HG03460 (cell line): ENCODE results near the gene CMPK1.

Source experiments
- ATAC-seq: cut with Tn5 transposase; IDR thresholded peaks from one replicate; pipeline ENCODE4 v1.9.1; 2021; ENCODE audit not compliant: unreplicated experiment

Gene CMPK1

DNA sequence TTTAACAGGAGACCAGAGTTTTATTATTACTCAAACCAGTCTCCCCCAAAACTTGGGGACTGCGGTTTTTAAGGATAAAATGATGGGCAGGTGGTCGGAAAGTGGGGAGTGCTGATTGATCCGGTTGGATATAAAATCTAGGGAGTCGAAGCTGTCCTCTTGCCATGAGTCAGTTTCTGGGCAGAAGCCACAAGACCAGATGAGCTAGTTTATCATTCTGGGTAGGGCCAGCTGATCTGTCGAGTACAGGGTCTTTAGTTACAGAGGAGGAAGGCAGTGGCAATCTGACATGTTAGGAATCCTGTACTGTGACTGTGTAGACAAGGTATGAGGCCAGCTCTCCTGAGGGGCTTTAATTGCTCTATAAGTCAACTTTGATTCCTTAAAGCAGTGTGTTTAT lies 59.6 kb downstream of the CMPK1 start:
- no peak for ATAC-seq

- no peak for ATAC-seq
Measured at GRCh38 chr1:47395433-47395832, 61.8 kb downstream of the CMPK1 start.

- no peak for ATAC-seq
Measured at GRCh38 chr1:47396671-47397196, 63.1 kb downstream of the CMPK1 start.

DNA sequence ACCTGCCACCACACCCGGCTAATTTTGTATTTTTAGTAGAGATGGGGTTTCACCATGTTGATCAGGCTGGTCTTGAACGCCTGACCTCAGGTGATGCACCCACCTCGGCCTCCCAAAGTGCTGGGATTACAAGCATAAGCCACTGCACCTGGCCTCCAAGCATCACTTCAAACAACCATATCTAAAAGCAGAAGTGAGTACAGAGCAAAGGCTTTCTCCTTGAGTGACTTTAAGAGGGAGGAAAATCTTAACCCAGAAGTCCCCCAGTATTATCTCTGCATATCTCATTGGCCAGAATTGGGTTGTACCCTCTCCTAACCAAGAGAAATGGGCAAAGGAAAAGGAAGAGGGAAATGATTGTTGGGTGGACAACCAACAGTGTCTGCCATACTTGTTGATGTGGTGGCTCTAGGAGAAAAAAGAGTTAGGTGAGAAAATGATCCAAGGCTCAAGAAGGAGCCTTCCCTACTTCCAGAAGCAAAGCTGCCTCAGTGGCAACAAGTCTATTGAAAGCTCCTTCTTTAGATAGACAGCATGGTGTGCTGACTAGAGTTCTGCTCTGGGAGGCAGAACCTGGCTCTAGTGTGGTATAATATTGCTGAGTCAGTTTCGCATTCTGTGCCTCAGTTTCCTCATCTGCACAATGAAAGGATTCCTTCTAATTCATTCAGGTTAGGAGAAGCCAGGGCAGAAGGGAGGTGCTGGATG lies 65.7 kb downstream of the CMPK1 start:
- no peak for ATAC-seq

- no peak for ATAC-seq
Measured at GRCh38 chr1:47399846-47400155, 66.2 kb downstream of the CMPK1 start.

DNA sequence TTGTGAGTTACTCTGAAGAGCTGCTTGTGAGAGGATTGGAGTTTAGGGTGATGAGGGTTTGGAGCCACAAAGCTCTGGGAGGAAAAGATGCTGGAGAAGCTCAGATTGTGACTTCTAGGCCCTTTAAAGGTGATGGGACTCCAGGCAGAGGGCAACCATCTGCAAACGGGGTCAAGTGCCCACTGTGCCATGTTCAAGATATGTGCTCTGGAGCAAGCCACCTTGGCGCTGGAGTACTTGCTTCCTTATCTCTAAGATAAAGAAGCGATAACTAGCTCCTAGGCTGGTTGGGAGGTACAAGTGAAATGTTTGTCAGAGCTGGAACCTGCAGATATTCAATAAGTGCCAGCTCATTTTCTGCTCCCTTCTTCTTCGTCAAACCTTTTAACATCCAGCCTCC lies 68.2 kb downstream of the CMPK1 start:
- ATAC-seq = no peak

DNA sequence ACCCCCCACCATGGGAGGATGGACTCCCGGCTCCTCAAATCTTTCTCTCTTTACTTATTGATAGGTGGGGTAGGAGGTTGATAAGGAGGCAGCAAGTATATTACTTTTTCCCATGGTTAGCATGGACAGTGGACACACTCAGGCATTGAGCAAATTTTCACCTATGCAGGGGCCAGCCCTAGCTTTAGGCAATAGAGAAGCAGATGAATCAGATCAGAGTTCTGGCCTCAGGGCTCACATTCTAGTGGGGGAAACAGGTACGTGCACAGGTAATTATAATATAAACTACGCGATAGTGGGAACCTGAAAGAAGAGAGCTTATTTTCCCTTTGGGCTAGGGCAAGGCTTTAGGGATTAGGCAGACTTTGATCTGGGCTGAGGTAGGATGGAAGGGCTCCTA lies 69.0 kb downstream of the CMPK1 start:
- ATAC-seq = no peak

- no peak for ATAC-seq
Measured at GRCh38 chr1:47403321-47403910, 69.8 kb downstream of the CMPK1 start.

- ATAC-seq = no peak
Measured at GRCh38 chr1:47405697-47406096, 72.1 kb downstream of the CMPK1 start.

- no peak for ATAC-seq
Measured at GRCh38 chr1:47406966-47407365, 73.4 kb downstream of the CMPK1 start.

- no peak for ATAC-seq
Measured at GRCh38 chr1:47407481-47407880, 73.9 kb downstream of the CMPK1 start.

- no peak for ATAC-seq
Measured at GRCh38 chr1:47409311-47410067, 75.9 kb downstream of the CMPK1 start.

- no peak for ATAC-seq
Measured at GRCh38 chr1:47410068-47410455, 76.5 kb downstream of the CMPK1 start.

- ATAC-seq = no peak
Measured at GRCh38 chr1:47411436-47411835, 77.8 kb downstream of the CMPK1 start.

- no peak for ATAC-seq
Measured at GRCh38 chr1:47412437-47412836, 78.8 kb downstream of the CMPK1 start.

DNA sequence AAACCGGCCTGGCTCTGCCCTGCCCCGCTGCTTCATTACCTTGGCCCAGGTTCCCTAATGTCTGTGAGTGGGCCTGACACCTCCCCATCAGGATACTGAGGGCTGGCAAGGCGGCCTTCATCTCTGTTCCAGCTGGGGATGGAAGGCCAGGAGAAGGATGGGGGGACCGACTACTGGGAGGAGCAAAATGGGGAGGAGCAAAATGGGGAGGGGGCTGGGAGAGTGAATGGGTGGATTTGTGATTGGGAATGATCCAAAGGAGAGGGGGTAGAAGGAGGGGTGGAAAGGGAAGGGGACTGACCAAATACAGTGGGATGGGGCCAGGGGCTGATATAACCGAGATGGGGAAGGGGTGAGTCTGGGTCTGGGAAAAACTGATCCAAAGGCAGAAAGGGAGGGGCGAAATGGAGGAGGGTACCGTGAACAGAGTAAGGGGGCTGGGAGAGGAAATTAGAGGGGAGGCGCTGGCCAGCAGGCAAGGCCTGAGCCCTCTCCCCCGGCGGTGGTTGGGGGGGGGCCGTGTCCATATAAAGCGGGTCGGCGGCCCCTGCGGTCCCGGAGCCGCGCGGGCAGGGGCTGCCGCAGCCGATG lies 82.2 kb downstream of the CMPK1 start, which contains the start of gene FOXE3:
TSS of gene FOXE3 (plus strand) at position 558 of the 591 bp plus-strand sequence. CDS start at position 589, 31 bp downstream.
- no peak for ATAC-seq

DNA sequence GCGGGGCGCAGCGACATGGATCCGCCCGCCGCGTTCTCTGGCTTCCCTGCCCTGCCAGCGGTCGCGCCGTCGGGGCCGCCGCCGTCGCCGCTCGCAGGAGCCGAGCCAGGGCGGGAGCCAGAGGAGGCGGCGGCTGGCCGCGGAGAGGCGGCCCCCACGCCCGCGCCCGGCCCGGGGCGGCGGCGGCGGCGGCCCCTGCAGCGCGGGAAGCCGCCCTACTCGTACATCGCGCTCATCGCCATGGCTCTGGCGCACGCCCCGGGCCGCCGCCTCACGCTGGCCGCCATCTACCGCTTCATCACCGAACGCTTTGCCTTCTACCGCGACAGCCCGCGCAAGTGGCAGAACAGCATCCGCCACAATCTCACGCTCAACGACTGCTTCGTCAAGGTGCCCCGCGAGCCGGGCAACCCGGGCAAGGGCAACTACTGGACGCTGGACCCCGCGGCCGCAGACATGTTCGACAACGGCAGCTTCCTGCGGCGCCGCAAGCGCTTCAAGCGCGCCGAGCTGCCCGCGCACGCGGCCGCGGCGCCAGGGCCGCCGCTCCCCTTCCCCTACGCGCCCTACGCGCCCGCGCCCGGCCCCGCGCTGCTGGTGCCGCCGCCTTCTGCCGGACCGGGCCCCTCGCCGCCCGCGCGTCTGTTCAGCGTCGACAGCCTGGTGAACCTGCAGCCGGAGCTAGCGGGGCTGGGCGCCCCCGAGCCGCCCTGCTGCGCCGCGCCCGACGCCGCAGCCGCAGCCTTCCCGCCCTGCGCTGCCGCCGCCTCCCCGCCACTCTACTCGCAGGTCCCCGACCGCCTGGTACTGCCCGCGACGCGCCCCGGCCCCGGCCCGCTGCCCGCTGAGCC lies 83.0 kb downstream of the CMPK1 start:
- ATAC-seq = no peak

DNA sequence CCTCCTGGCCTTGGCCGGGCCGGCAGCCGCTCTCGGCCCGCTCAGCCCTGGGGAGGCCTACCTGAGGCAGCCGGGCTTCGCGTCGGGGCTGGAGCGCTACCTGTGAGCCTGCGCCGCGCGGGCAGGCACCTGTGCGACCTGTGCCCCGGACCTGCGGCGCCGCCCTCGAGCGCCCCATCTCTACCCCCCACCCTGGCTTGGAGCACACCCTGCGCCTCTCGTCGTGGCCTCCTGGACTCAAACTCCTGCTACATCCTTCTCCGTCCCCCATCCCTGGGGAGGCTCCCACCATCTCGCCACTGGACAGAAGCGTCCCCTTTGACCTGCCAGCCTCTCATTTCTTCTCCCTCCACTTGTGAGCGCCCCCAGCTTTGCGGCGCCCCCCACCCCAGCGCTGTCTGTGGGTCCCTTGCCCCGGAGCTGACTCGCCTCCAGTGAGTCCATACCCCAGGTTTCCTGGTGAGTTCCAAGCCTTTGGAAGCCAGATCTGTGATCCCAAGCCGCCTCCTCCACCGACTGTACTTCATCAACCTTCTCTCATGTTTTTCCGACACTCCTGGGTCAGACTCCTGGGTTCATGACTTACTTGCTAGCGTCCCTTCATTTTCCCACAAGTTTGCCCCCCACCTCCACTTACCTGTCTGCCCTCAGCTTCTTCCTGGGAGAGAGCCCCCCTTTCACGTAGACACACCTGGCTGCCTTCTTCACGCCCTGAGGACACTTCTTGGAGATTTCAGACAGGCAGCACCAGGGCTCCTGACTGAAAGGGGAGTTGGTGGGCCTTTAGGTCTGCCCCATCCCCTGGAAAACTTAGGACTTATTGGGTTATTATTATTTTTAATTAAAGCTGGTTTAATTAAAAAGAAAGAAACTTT lies 83.8 kb downstream of the CMPK1 start:
- no peak for ATAC-seq

- ATAC-seq = no peak
Measured at GRCh38 chr1:47418122-47418521, 84.5 kb downstream of the CMPK1 start.
